ENCODE results near the gene BORCS5.

The BORCS5 gene

GRCh38 chr12:12399776-12400305 lies 43.0 kb downstream of the BORCS5 start:
- H3K9me3 Mint-ChIP-seq: peaks cover 8% of the 10 kb centered on the region
- peaks cover 49% of the 10 kb centered on the region for H3K4me1 Mint-ChIP-seq
- no peak for DNase-seq
- no peak overlapping the region for H3K4me3 Mint-ChIP-seq
- H3K27ac Mint-ChIP-seq: no peak overlapping the region
- no peak for TF ChIP-seq CTCF (IDR thresholded peaks at IDR 0.05)
- H3K27me3 Mint-ChIP-seq (ENCODE audit: low read depth, poor library complexity): peaks cover 2% of the 10 kb centered on the region
- H3K36me3 Mint-ChIP-seq (ENCODE audit: low read depth): peaks cover 13% of the 10 kb centered on the region

- H3K9me3 Mint-ChIP-seq: peaks cover 8% of the 10 kb centered on the region
- no peak overlapping the region for H3K4me3 Mint-ChIP-seq
- no peak overlapping the region for H3K27ac Mint-ChIP-seq
- DNase-seq: no peak
- H3K36me3 Mint-ChIP-seq (ENCODE audit: low read depth): peaks cover 13% of the 10 kb centered on the region
- H3K27me3 Mint-ChIP-seq (ENCODE audit: low read depth, poor library complexity): no peaks in the 10 kb centered on the region
- no peak for TF ChIP-seq CTCF (IDR thresholded peaks at IDR 0.05)
- H3K4me1 Mint-ChIP-seq: peaks cover 45% of the 10 kb centered on the region
Observed at GRCh38 chr12:12400793-12401192, 43.9 kb downstream of the BORCS5 start.

- no peak overlapping the region for H3K4me3 Mint-ChIP-seq
- no peaks in the 10 kb centered on the region for H3K27me3 Mint-ChIP-seq (ENCODE audit: low read depth, poor library complexity)
- DNase-seq: no peak
- peak overlapping the region; percentile 63 for H3K27ac Mint-ChIP-seq
- TF ChIP-seq CTCF (IDR thresholded peaks at IDR 0.05): no peak
- peaks cover 8% of the 10 kb centered on the region for H3K9me3 Mint-ChIP-seq
- peaks cover 18% of the 10 kb centered on the region for H3K36me3 Mint-ChIP-seq (ENCODE audit: low read depth)
- H3K4me1 Mint-ChIP-seq: peaks cover 30% of the 10 kb centered on the region
Observed at GRCh38 chr12:12403264-12404248, 46.7 kb downstream of the BORCS5 start.

DNA sequence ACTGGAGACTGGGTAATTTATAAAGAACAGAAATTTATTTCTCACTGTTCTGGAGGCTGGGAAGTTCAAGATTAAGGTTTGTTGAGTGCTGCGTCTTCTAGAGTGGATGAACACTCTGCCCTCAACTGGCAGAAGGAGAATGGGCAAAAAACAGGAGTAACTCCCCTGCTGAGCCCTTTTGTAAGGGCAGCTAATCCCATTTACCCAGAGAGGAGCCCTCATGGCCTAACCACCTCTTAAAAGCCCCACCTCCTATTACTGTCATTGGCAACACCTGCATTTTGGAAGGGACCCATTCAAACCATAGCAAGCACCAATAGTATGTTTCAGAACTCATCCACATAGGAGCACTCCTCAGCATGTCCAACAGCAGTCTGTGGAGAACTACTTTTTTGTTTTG lies 47.4 kb downstream of the BORCS5 start:
- H3K4me3 Mint-ChIP-seq: no peak overlapping the region
- H3K4me1 Mint-ChIP-seq: peaks cover 23% of the 10 kb centered on the region
- no peak for TF ChIP-seq CTCF (IDR thresholded peaks at IDR 0.05)
- DNase-seq: no peak
- no peaks in the 10 kb centered on the region for H3K27me3 Mint-ChIP-seq (ENCODE audit: low read depth, poor library complexity)
- H3K36me3 Mint-ChIP-seq (ENCODE audit: low read depth): peaks cover 25% of the 10 kb centered on the region
- peak overlapping the region; percentile 60 for H3K27ac Mint-ChIP-seq
- peaks cover 8% of the 10 kb centered on the region for H3K9me3 Mint-ChIP-seq

DNA sequence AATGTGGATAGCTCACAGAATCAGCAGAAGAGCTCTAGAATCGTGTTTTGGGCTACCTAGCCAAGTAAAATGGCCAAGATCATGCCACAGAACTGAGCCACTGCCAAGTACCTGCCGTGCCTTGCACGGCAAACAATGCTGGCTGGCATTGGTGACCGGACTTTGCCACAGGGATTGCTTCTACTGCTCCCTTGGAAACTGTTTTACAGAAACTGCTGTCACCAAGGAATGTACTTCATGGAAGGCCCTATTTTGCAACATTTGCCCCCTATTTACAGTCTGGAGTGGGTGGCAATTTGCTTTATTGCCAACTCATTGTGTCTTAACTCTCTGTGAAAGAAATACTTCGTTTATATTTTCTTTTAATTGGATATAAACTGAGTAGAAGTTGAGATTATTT lies 49.0 kb downstream of the BORCS5 start:
- H3K27ac Mint-ChIP-seq: no peak overlapping the region
- no peak for DNase-seq
- no peaks in the 10 kb centered on the region for H3K27me3 Mint-ChIP-seq (ENCODE audit: low read depth, poor library complexity)
- peaks cover 23% of the 10 kb centered on the region for H3K36me3 Mint-ChIP-seq (ENCODE audit: low read depth)
- H3K9me3 Mint-ChIP-seq: peaks cover 11% of the 10 kb centered on the region
- H3K4me3 Mint-ChIP-seq: no peak overlapping the region
- peaks cover 20% of the 10 kb centered on the region for H3K4me1 Mint-ChIP-seq
- TF ChIP-seq CTCF (IDR thresholded peaks at IDR 0.05): no peak

All from nephron progenitor cell (in vitro differentiated cells).